GM18868 (cell line): ENCODE measurements around the gene CERS6.
"Not testable (repeated sequence)": the region's sequence is repeated elsewhere in the genome, so short reads cannot be mapped to it uniquely, and the experiment has no call there.

Experiments used
- ATAC-seq: cut with Tn5 transposase; IDR thresholded peaks from one replicate; pipeline ENCODE4 v1.9.1; 2021; ENCODE audit warnings: mild to moderate bottlenecking, moderate library complexity; ENCODE audit not compliant: unreplicated experiment

The CERS6 gene

DNA sequence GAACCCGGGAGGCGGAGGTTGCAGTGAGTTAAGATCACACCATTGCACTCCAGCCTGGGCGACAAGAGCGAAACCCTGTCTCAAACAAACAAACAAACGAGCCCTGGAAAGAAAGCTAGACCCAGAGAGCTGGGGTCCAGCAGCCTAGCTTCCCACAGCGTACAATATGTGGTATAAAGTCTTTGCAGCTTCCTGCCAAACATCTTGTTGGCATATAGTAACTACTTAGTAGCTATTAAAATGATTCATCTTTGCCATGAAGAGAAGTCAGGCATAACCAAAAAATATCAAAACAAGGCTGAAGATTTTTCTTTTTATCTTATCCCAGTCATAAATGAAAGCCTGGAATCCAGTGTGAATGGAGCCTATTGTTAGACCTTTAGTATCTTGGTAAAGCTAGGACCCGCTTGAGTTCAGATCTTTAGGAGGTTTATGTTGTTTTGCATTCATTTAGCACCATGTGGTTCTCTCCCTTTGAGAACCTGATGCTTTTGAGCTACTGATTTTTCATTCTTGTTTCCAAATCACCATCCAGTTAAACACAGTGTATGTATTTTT lies 206.7 kb downstream of the CERS6 start:
- ATAC-seq, result no peak

- ATAC-seq, result no peak
Observed at GRCh38 chr2:168663993-168664392, 207.9 kb downstream of the CERS6 start.

DNA sequence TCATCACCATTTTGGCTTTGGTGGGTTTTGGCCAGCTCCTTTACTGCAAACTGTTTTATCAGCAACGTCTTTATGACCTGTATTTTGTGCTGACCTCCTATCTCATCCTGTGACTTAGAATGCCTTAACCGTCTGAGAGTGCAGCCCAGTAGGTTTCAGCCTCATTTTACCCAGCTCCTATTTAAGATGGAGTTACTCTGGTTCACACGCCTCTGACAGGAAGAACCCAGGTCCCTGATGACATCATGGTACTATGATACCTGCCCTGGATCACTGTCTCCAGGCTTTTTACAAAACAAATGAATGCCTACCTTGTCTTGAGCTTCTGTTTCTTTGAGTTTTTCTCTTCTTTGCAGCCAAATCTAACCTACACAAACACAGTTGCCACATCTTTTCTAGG lies 208.6 kb downstream of the CERS6 start:
- not testable (repeated sequence) for ATAC-seq

DNA sequence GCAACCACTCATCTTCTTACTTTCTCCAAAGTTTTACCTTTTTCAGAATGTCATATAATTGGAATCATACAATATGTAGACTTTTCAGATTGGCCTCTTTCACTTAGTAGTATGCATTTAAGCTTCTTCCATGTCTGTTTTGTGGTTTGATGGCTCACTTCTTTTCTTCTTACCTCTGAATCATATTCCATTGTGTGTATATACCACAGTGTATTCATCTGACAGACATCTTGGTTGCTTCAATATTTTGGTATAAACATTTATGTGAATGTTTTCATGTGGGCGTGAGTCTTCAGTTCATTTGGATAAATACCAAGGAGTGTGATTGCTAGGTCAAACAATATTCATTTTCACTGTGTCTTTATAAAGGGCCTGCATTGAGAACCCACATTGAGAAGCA lies 210.3 kb downstream of the CERS6 start:
- ATAC-seq, result no peak

- peak; percentile 41 for ATAC-seq
Observed at GRCh38 chr2:168667156-168667555, 211.1 kb downstream of the CERS6 start.

DNA sequence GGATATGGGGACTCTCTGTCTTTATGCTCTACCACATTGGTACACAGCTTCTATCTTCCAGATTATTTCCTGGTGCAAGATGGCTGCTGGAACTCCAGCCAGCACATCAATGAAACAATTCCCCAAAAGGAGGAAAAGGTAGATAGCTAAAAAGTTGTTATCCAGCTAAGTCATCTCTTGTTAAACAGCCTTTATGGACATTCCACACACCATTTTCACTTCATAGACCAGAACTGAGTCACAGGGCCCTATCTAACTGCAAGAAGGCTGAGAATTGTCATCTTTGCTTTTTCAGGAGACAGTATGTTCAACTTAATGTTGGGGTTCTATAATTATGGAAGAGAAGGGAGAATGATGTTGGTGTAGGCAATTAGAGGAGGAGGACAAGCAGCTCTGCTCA lies 213.1 kb downstream of the CERS6 start:
- ATAC-seq, result no peak

GRCh38 chr2:168670478-168670877 lies 214.4 kb downstream of the CERS6 start:
- ATAC-seq, result no peak

DNA sequence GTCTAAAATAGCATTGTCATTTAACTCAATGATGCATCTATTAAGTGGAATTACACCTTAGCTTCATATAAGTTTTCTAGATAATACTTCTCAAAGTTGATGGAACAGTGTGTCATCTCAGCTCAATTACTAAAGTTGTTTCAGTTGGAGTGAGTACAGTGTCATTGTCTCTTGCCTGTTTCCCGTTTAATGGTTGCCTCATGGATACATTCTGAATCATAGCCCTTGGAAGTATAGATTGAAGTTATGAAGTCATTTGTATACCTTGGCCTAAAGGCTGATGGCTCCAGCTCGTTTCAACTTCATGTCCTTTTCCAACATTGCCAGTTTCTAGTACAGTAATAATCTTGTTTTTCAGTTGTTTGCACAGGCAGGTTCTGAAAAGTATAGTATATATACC lies 215.9 kb downstream of the CERS6 start:
- ATAC-seq, result no peak

GRCh38 chr2:168673265-168674189 lies 217.5 kb downstream of the CERS6 start:
- ATAC-seq, result no peak

DNA sequence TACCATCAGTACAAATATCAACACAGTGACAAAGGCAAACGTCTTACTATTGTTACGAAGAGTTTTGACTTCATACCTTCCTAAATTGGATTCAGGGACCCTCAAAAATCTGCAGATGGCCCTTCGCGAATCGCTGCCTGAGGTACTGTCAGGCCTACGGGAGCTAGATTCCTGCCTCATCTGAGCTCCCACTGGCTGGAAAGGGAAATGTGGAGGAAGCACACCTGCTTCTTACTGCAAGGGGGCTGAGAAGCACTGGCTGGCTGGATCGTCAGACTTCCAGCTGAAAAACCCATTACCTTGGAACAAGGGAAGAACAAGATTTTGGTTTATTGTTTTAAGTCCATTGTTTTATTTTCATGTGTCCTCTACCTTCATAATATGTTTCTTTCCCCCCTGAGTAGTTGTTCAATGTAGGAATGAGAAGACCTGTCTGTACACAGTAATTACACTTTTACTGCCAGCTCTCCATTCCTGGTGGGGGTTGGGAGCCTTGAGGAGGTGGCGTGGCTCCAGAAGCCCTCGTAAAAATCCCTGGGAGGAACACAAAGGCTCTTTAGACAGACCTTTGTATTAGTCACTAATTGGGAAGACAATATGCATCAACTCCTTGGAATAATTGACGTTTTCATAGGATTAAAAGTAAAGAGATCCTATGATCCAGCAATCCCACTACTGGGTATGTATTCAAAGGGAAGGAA lies 222.2 kb downstream of the CERS6 start:
- no peak for ATAC-seq

GRCh38 chr2:168679081-168679480 lies 223.0 kb downstream of the CERS6 start:
- no peak for ATAC-seq

- ATAC-seq, result no peak
Observed at GRCh38 chr2:168679741-168680310, 223.8 kb downstream of the CERS6 start.

GRCh38 chr2:168683996-168684395 lies 227.9 kb downstream of the CERS6 start:
- no peak for ATAC-seq

- ATAC-seq, result no peak
Observed at GRCh38 chr2:168684921-168685599, 229.0 kb downstream of the CERS6 start.

- no peak for ATAC-seq
Observed at GRCh38 chr2:168685600-168686451, 229.8 kb downstream of the CERS6 start.

- ATAC-seq, result no peak
Observed at GRCh38 chr2:168686452-168687191, 230.6 kb downstream of the CERS6 start.

DNA sequence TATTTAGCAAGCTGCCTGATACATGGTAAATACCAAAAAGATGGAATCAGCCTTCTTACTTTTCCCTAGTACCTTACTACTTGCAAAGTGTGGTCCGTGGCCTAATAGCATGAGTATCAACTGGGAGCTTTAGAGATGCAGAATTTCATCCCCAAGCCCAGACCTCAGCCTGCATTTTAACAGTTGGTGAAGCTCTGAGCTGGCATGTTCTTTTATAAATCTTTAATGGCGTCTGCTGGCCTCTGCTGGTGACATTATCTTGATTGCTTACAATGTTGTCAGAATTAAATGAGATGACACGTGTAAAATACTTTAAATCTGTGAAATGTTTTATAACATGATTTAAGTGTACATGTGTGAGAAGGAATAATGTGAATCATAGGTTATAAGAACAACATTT lies 231.2 kb downstream of the CERS6 start:
- ATAC-seq, result no peak

GRCh38 chr2:168690381-168690885 lies 234.4 kb downstream of the CERS6 start:
- ATAC-seq, result no peak

- no peak for ATAC-seq
Observed at GRCh38 chr2:168691221-168691620, 235.1 kb downstream of the CERS6 start.
